GM23338 (cell line): ENCODE results near the gene MTF1. TPM values are rescaled to one million over a fixed set of nuclear protein-coding genes. Genes with fewer than 3 reads are reported as not detected.

ENCODE experiments used
- ATAC-seq: fragments of 200-7000 bp; cut with Tn5 transposase; 3 replicates; pipeline ENCODE4 v1.9.1; 2020
- DNase-seq: peaks from one replicate; pipeline ENCODE4 v3.0.0-alpha.2; 2015; ENCODE audit warnings: low spot score
- H2AFZ ChIP-seq: fragments of 200-600 bp; sonication (generic); 2 replicates; pipeline ENCODE4 v1.8.0; 2016; ENCODE audit warnings: antibody characterized with exemption, mild to moderate bottlenecking, moderate library complexity
- H3F3A ChIP-seq: fragments of 200-600 bp; sonication (generic); replicated peaks from 2 replicates; pipeline ENCODE4 v1.8.0; 2017; ENCODE audit warnings: antibody characterized with exemption, mixed run types, low read depth
- H3K27ac ChIP-seq: fragments of 200-600 bp; sonication (generic); 2 replicates; pipeline ENCODE4 v1.6.1; 2016; ENCODE audit warnings: low read depth
- H3K27me3 ChIP-seq: fragments of 200-600 bp; sonication (generic); 2 replicates; pipeline ENCODE4 v1.8.0; 2016; ENCODE audit warnings: mild to moderate bottlenecking, mixed run types, moderate library complexity; ENCODE audit not compliant: insufficient read depth
- H3K36me3 ChIP-seq: fragments of 200-600 bp; sonication (generic); 2 replicates; pipeline ENCODE4 v1.8.0; 2016; ENCODE audit warnings: mild to moderate bottlenecking; ENCODE audit not compliant: insufficient read depth
- H3K4me1 ChIP-seq: fragments of 200-600 bp; sonication (generic); 2 replicates; pipeline ENCODE4 v1.8.0; 2016; ENCODE audit warnings: mild to moderate bottlenecking, moderate library complexity; ENCODE audit not compliant: insufficient read depth
- H3K4me2 ChIP-seq: fragments of 200-600 bp; sonication (generic); 2 replicates; pipeline ENCODE4 v1.7.1; 2017; ENCODE audit warnings: mixed run types
- H3K4me3 ChIP-seq: fragments of 200-600 bp; sonication (generic); 2 replicates; pipeline ENCODE4 v1.6.1; 2016; ENCODE audit warnings: mixed run types
- H3K79me2 ChIP-seq: fragments of 200-600 bp; sonication (generic); replicated peaks from 2 replicates; pipeline ENCODE4 v1.8.0; 2017; ENCODE audit warnings: mild to moderate bottlenecking; ENCODE audit not compliant: insufficient read depth
- H3K9me2 ChIP-seq: fragments of 200-600 bp; sonication (generic); 2 replicates; pipeline ENCODE4 v1.8.0; 2017; ENCODE audit not compliant: insufficient read depth
- H4K20me1 ChIP-seq: fragments of 200-600 bp; sonication (generic); replicated peaks from 2 replicates; pipeline ENCODE4 v1.8.0; 2017; ENCODE audit warnings: mild to moderate bottlenecking; ENCODE audit not compliant: insufficient read depth
- H3K27ac Mint-ChIP-seq: 2 replicates; pipeline ENCODE4 v1.8.0; 2020; ENCODE audit warnings: inconsistent platforms, mild to moderate bottlenecking, moderate library complexity, mixed read lengths
- H3K27me3 Mint-ChIP-seq: 3 replicates; pipeline ENCODE4 v1.8.0; 2022; ENCODE audit warnings: low read depth, mild to moderate bottlenecking, moderate library complexity, mixed read lengths, inconsistent platforms; ENCODE audit not compliant: insufficient read depth, poor library complexity
- H3K36me3 Mint-ChIP-seq: 3 replicates; pipeline ENCODE4 v1.8.0; 2021; ENCODE audit warnings: low read depth, mild to moderate bottlenecking, inconsistent platforms, moderate library complexity, mixed read lengths
- H3K4me1 Mint-ChIP-seq: 3 replicates; pipeline ENCODE4 v1.8.0; 2020; ENCODE audit warnings: mild to moderate bottlenecking, inconsistent platforms, mixed read lengths
- H3K4me3 Mint-ChIP-seq: 3 replicates; pipeline ENCODE4 v1.8.0; 2021; ENCODE audit warnings: moderate library complexity, mild to moderate bottlenecking, inconsistent platforms, mixed read lengths
- H3K9me3 Mint-ChIP-seq: 3 replicates; pipeline ENCODE4 v1.8.0; 2020; ENCODE audit warnings: moderate library complexity, mild to moderate bottlenecking, inconsistent platforms, mixed read lengths
- CREB1 ChIP-seq: fragments of 250-450 bp; sonication (Bioruptor Pico); IDR thresholded peaks from 2 replicates; pipeline ENCODE4 v1.5.0; 2020; ENCODE audit warnings: low read depth, mild to moderate bottlenecking, moderate library complexity
- CTCF ChIP-seq, 2 experiments: fragments of 200-600 bp in 1 of 2; sonication (generic) in 1 of 2; conservative IDR thresholded peaks; 2 replicates each; pipeline versions ENCODE4 v1.5.1 to v1.6.1; 2016 to 2017; ENCODE audit warnings: antibody characterized with exemption in 2 of 2, low read depth in 2 of 2, mild to moderate bottlenecking in 2 of 2, moderate library complexity in 1 of 2
- ETS1 ChIP-seq: IDR thresholded peaks from 2 replicates; pipeline ENCODE4 v1.6.1; 2016; ENCODE audit warnings: antibody characterized with exemption
- EZH2 ChIP-seq: fragments of 200-600 bp; sonication (generic); IDR thresholded peaks from one replicate; pipeline ENCODE4 v1.8.0; 2017; ENCODE audit warnings: antibody characterized with exemption, mild to moderate bottlenecking, low read depth; ENCODE audit not compliant: unreplicated experiment
- EZH2phosphoT487 ChIP-seq: fragments of 200-600 bp; sonication (generic); IDR thresholded peaks from one replicate; pipeline ENCODE4 v1.8.1; 2018; ENCODE audit warnings: antibody characterized with exemption; ENCODE audit not compliant: unreplicated experiment
- JUNB ChIP-seq: IDR thresholded peaks from one replicate; pipeline ENCODE4 v1.6.1; 2016; ENCODE audit warnings: antibody characterized with exemption; ENCODE audit not compliant: unreplicated experiment
- NANOG ChIP-seq: IDR thresholded peaks from 2 replicates; pipeline ENCODE4 v1.6.1; 2016; ENCODE audit warnings: antibody characterized with exemption, borderline replicate concordance
- POLR2AphosphoS5 ChIP-seq: IDR thresholded peaks from 2 replicates; pipeline ENCODE4 v1.6.1; 2016; ENCODE audit warnings: antibody characterized with exemption, low read depth
- STAT1 ChIP-seq: IDR thresholded peaks from one replicate; pipeline ENCODE4 v1.6.1; 2016; ENCODE audit warnings: antibody characterized with exemption; ENCODE audit not compliant: unreplicated experiment
- ZNF114 ChIP-seq: fragments of 250-450 bp; sonication (Bioruptor Pico); IDR thresholded peaks from 2 replicates; pipeline ENCODE4 v1.5.0; 2020; ENCODE audit warnings: mild to moderate bottlenecking, moderate library complexity
- ZNF462 ChIP-seq: fragments of 250-450 bp; sonication (Bioruptor Pico); IDR thresholded peaks from 2 replicates; pipeline ENCODE4 v1.5.0; 2020; ENCODE audit warnings: mild to moderate bottlenecking, moderate library complexity
- polyA plus RNA-seq: library from polyadenylated mRNA; unstranded; fragments of >200 nt; fragmentation: Nextera tagmentation; extraction: Ambion mirVana; gene quantifications from 2 replicates; pipeline ENCODE4 v1.2.1, GENCODE V29; 2016
- total RNA-seq: library from RNA; depleted of rRNA; stranded (reverse); fragments of >200 nt; shearing (Covaris generic); gene quantifications from 2 replicates; pipeline ENCODE4 v1.2.3, GENCODE V29; 2014

MTF1 gene
- total and polyA plus RNA-seq, 2 experiments from 2014 or later, result 4.5 to 5.6 TPM

- peaks cover 22% of the 10 kb centered on the region for H3K36me3 ChIP-seq
- H3K36me3 Mint-ChIP-seq, result peaks cover 30% of the 10 kb centered on the region
Observed at GRCh38 chr1:37828410-37829074, 30.9 kb downstream of the MTF1 start.

More at GRCh38 chr1:37828410-37829074, 30.9 kb downstream of the MTF1 start:
- no peaks in the 10 kb centered on the region for H3K4me1 ChIP-seq
- no peaks in the 10 kb centered on the region for H3K4me1 Mint-ChIP-seq
- peaks cover 3% of the 10 kb centered on the region; the same call in 1 of the 2 replicates for H4K20me1 ChIP-seq
- no peak for ATAC-seq
- H3K79me2 ChIP-seq, result no peaks in the 10 kb centered on the region
- no peak overlapping the region for H3K4me2 ChIP-seq
- H3K27me3 ChIP-seq, result no peaks in the 10 kb centered on the region
- no peak overlapping the region for H3K4me3 ChIP-seq
- H3K27ac Mint-ChIP-seq, result no peak overlapping the region; the same call in 1 of the 2 replicates
- no peaks in the 10 kb centered on the region for H3K9me2 ChIP-seq
- H3F3A ChIP-seq, result no peaks in the 10 kb centered on the region
- H3K9me3 Mint-ChIP-seq, result no peaks in the 10 kb centered on the region
- no peak overlapping the region for H3K4me3 Mint-ChIP-seq
- H2AFZ ChIP-seq, result no peak overlapping the region
- H3K27me3 Mint-ChIP-seq, result no peaks in the 10 kb centered on the region
- H3K27ac ChIP-seq, result no peak overlapping the region
- DNase-seq, result no peak
- TF ChIP-seq ZNF114 (CRISPR knock-in tag) (no peak), CTCF (conservative IDR thresholded peaks at IDR 0.05; ENCODE audit: low read depth in 2 of 2) (no peak), CREB1 (CRISPR knock-in tag) (no peak), STAT1 (no peak), JUNB (no peak), EZH2 (no peak), NANOG (no peak), POLR2AphosphoS5 (no peak), ZNF462 (CRISPR knock-in tag) (no peak), ETS1 (no peak), EZH2phosphoT487 (no peak)
